Trophoblast cell (in vitro differentiated cells and primary cell): ENCODE measurements around the gene PPP1R7.

ENCODE experiments used
- DNase-seq, 2 donors: peaks; one replicate each; pipeline ENCODE4 v3.0.0-alpha.2; 2016
- H2AFZ ChIP-seq: 2 replicates; pipeline ENCODE4 v1.6.1; 2013; ENCODE audit warnings: low read length, moderate library complexity, mild to moderate bottlenecking; ENCODE audit not compliant: insufficient read depth, poor library complexity
- H2AK5ac ChIP-seq: 2 replicates; pipeline ENCODE4 v1.6.1; 2013; ENCODE audit warnings: mild to moderate bottlenecking, low read length
- H2BK120ac ChIP-seq: 2 replicates; pipeline ENCODE4 v1.6.1; 2013; ENCODE audit warnings: low read length, mild to moderate bottlenecking, moderate library complexity; ENCODE audit not compliant: insufficient read depth, poor library complexity
- H2BK12ac ChIP-seq: 2 replicates; pipeline ENCODE4 v1.6.1; 2013; ENCODE audit warnings: mild to moderate bottlenecking, low read length, moderate library complexity
- H2BK5ac ChIP-seq: 2 replicates; pipeline ENCODE4 v1.6.1; 2013; ENCODE audit warnings: low read length, low read depth, moderate library complexity, mild to moderate bottlenecking; ENCODE audit not compliant: poor library complexity
- H3K14ac ChIP-seq: 2 replicates; pipeline ENCODE4 v1.6.1; 2013; ENCODE audit warnings: mild to moderate bottlenecking, low read length
- H3K18ac ChIP-seq: 2 replicates; pipeline ENCODE4 v1.6.1; 2013; ENCODE audit warnings: mild to moderate bottlenecking, low read length
- H3K23ac ChIP-seq: 2 replicates; pipeline ENCODE4 v1.6.1; 2013; ENCODE audit warnings: low read length
- H3K27ac ChIP-seq: 2 replicates; pipeline ENCODE4 v1.5.1; 2013; ENCODE audit warnings: low read depth, mild to moderate bottlenecking, inconsistent platforms, low read length, moderate library complexity
- H3K27me3 ChIP-seq: 2 replicates; pipeline ENCODE4 v1.6.1; 2013; ENCODE audit warnings: inconsistent platforms, mild to moderate bottlenecking, low read length, moderate library complexity; ENCODE audit not compliant: insufficient read depth
- H3K36me3 ChIP-seq, 2 experiments: 1 replicate in 1 of 2; 2 replicates in 1 of 2; pipeline ENCODE4 v1.6.1; 2013; ENCODE audit warnings: low read length in 2 of 2, mild to moderate bottlenecking in 2 of 2, moderate library complexity in 1 of 2; ENCODE audit not compliant: insufficient read depth in 2 of 2, control insufficient read depth in 1 of 2
- H3K4ac ChIP-seq: 2 replicates; pipeline ENCODE4 v1.6.1; 2013; ENCODE audit warnings: low read depth, mild to moderate bottlenecking, low read length, moderate library complexity
- H3K4me1 ChIP-seq, 2 experiments: 1 replicate in 1 of 2; 2 replicates in 1 of 2; pipeline ENCODE4 v1.6.1; 2013; ENCODE audit warnings: low read length in 2 of 2, mild to moderate bottlenecking in 2 of 2, moderate library complexity in 1 of 2; ENCODE audit not compliant: insufficient read depth in 2 of 2, control insufficient read depth in 1 of 2
- H3K4me2 ChIP-seq: 2 replicates; pipeline ENCODE4 v1.6.1; 2013; ENCODE audit warnings: inconsistent platforms, mild to moderate bottlenecking, low read length, moderate library complexity
- H3K4me3 ChIP-seq: 2 replicates; pipeline ENCODE4 v1.5.1; 2013; ENCODE audit warnings: mild to moderate bottlenecking, low read depth, low read length, inconsistent platforms
- H3K79me1 ChIP-seq: one replicate; pipeline ENCODE4 v1.6.1; 2013; ENCODE audit warnings: low read length
- H3K79me2 ChIP-seq: 2 replicates; pipeline ENCODE4 v1.6.1; 2013; ENCODE audit warnings: low read length, mild to moderate bottlenecking; ENCODE audit not compliant: control insufficient read depth, insufficient read depth, poor library complexity
- H3K9ac ChIP-seq: 2 replicates; pipeline ENCODE4 v1.6.1; 2013; ENCODE audit warnings: mild to moderate bottlenecking, low read length
- H3K9me3 ChIP-seq: 2 replicates; pipeline ENCODE4 v1.6.1; 2013; ENCODE audit warnings: low read depth, mild to moderate bottlenecking, control low read depth, inconsistent platforms, low read length; ENCODE audit not compliant: insufficient read depth
- H4K12ac ChIP-seq: 2 replicates; pipeline ENCODE4 v1.6.1; 2013; ENCODE audit warnings: low read depth, mild to moderate bottlenecking, low read length, moderate library complexity
- H4K8ac ChIP-seq: 2 replicates; pipeline ENCODE4 v1.6.1; 2013; ENCODE audit warnings: low read depth, mild to moderate bottlenecking, low read length, moderate library complexity
- H4K91ac ChIP-seq: one replicate; pipeline ENCODE4 v1.6.1; 2013; ENCODE audit warnings: low read depth, mild to moderate bottlenecking, low read length, moderate library complexity
- WGBS: extraction: QIAGEN DNeasy Blood & Tissue Kit; methylation state at CpG from one replicate; pipeline ENCODE4 v1.1.7; 2013; ENCODE audit warnings: missing lambda C conversion rate; ENCODE audit not compliant: insufficient read length, insufficient coverage; ENCODE audit errors: extremely low coverage; 5-methylcytosine and 5-hydroxymethylcytosine counted together

Gene PPP1R7

GRCh38 chr2:241153616-241154015 is 3.3 kb downstream of the PPP1R7 start:
- no peak overlapping the region for H3K4me3 ChIP-seq
- H2BK5ac ChIP-seq: no peak overlapping the region
- H3K27me3 ChIP-seq: no peaks in the 10 kb centered on the region
- no peak overlapping the region for H2BK120ac ChIP-seq
- H3K23ac ChIP-seq: no peak overlapping the region
- H2AFZ ChIP-seq: no peak overlapping the region
- H2AK5ac ChIP-seq: no peak overlapping the region
- peaks cover 4 to 8% of the 10 kb centered on the region in 2 experiments for H3K4me1 ChIP-seq
- H3K27ac ChIP-seq: no peak overlapping the region
- H3K9ac ChIP-seq: no peak overlapping the region
- H4K8ac ChIP-seq: no peak overlapping the region
- no peak overlapping the region for H4K12ac ChIP-seq
- no peak overlapping the region for H3K4me2 ChIP-seq
- H3K18ac ChIP-seq: no peak overlapping the region
- peaks cover 1% of the 10 kb centered on the region for H3K9me3 ChIP-seq
- no CpG with 5 or more reads among the region's 7 CpGs for WGBS
- DNase-seq: no peak
- no peak overlapping the region for H4K91ac ChIP-seq
- H3K36me3 ChIP-seq: peaks cover 16 to 28% of the 10 kb centered on the region in 2 experiments
- no peak overlapping the region for H3K14ac ChIP-seq
- peaks cover 7% of the 10 kb centered on the region for H3K79me1 ChIP-seq
- H2BK12ac ChIP-seq: no peak overlapping the region
- no peak overlapping the region for H3K4ac ChIP-seq
- peaks cover 5% of the 10 kb centered on the region for H3K79me2 ChIP-seq

- peaks cover 1% of the 10 kb centered on the region for H3K9me3 ChIP-seq
- H2AK5ac ChIP-seq: no peak overlapping the region
- no peak overlapping the region for H4K12ac ChIP-seq
- DNase-seq: no peak
- no peak overlapping the region for H4K91ac ChIP-seq
- H3K4me3 ChIP-seq: no peak overlapping the region
- H3K27me3 ChIP-seq: no peaks in the 10 kb centered on the region
- H3K36me3 ChIP-seq: peaks cover 25 to 37% of the 10 kb centered on the region in 2 experiments
- H2BK120ac ChIP-seq: no peak overlapping the region
- H3K4me2 ChIP-seq: no peak overlapping the region
- WGBS: no CpG with 5 or more reads among the region's 4 CpGs
- H3K4ac ChIP-seq: no peak overlapping the region
- no peak overlapping the region for H3K14ac ChIP-seq
- peaks cover 4% of the 10 kb centered on the region for H3K79me1 ChIP-seq
- H4K8ac ChIP-seq: no peak overlapping the region
- peaks cover 4 to 8% of the 10 kb centered on the region in 2 experiments for H3K4me1 ChIP-seq
- no peak overlapping the region for H2AFZ ChIP-seq
- H3K9ac ChIP-seq: peak overlapping the region; percentile 11
- H2BK12ac ChIP-seq: no peak overlapping the region
- H3K79me2 ChIP-seq: peaks cover 2% of the 10 kb centered on the region
- H2BK5ac ChIP-seq: no peak overlapping the region
- no peak overlapping the region for H3K23ac ChIP-seq
- H3K27ac ChIP-seq: no peak overlapping the region
- no peak overlapping the region for H3K18ac ChIP-seq
These were observed 4.6 kb downstream of the PPP1R7 start for GRCh38 chr2:241154915-241155314.

GRCh38 chr2:241155936-241156335 is 5.7 kb downstream of the PPP1R7 start:
- Histone ChIP-seq H2AFZ (no peak overlapping the region), H3K79me1 (no peaks in the 10 kb centered on the region), H3K23ac (no peak overlapping the region), H3K27ac (no peak overlapping the region), H3K4ac (no peak overlapping the region), H3K4me2 (no peak overlapping the region), H3K18ac (no peak overlapping the region), H4K8ac (no peak overlapping the region), H3K27me3 (no peaks in the 10 kb centered on the region), H2BK12ac (no peak overlapping the region), H2BK5ac (no peak overlapping the region), H3K79me2 (no peaks in the 10 kb centered on the region), H3K9ac (no peak overlapping the region), H2AK5ac (no peak overlapping the region), H3K9me3 (peaks cover 1% of the 10 kb centered on the region), H3K36me3 (peaks cover 27 to 40% of the 10 kb centered on the region in 2 experiments), H2BK120ac (no peak overlapping the region), H3K4me3 (no peak overlapping the region), H3K14ac (no peak overlapping the region), H3K4me1 (peaks cover 4 to 8% of the 10 kb centered on the region in 2 experiments), H4K91ac (no peak overlapping the region), H4K12ac (no peak overlapping the region)
- DNase-seq: no peak
- WGBS: no CpG with 5 or more reads among the region's 1 CpG

GRCh38 chr2:241156971-241157441 is 6.7 kb downstream of the PPP1R7 start:
- H3K27me3 ChIP-seq: no peaks in the 10 kb centered on the region
- no CpG with 5 or more reads among the region's 5 CpGs for WGBS
- peaks cover 1% of the 10 kb centered on the region for H3K9me3 ChIP-seq
- H3K4me1 ChIP-seq: peaks cover 0 to under 1% of the 10 kb centered on the region in 2 experiments
- H2BK5ac ChIP-seq: no peak overlapping the region
- no peak overlapping the region for H3K4me3 ChIP-seq
- H3K18ac ChIP-seq: no peak overlapping the region
- no peak overlapping the region for H2AFZ ChIP-seq
- H3K79me1 ChIP-seq: no peaks in the 10 kb centered on the region
- H3K4ac ChIP-seq: no peak overlapping the region
- no peak overlapping the region for H3K9ac ChIP-seq
- peaks cover 31 to 46% of the 10 kb centered on the region in 2 experiments for H3K36me3 ChIP-seq
- no peak overlapping the region for H3K4me2 ChIP-seq
- no peak overlapping the region for H4K8ac ChIP-seq
- no peak for DNase-seq
- H3K79me2 ChIP-seq: no peaks in the 10 kb centered on the region
- no peak overlapping the region for H3K23ac ChIP-seq
- H3K14ac ChIP-seq: no peak overlapping the region
- H2BK120ac ChIP-seq: no peak overlapping the region
- no peak overlapping the region for H3K27ac ChIP-seq
- H4K91ac ChIP-seq: no peak overlapping the region
- no peak overlapping the region for H2BK12ac ChIP-seq
- no peak overlapping the region for H2AK5ac ChIP-seq
- H4K12ac ChIP-seq: no peak overlapping the region
